Common myeloid progenitor, CD34-positive (primary cell): ENCODE measurements around the gene TBC1D9.

ENCODE experiments used
- CTCF ChIA-PET: fragments of 350-600 bp; sonication (Branson Sonifier 250); formaldehyde crosslinking; loops from one replicate; lab custom pipeline; 2021; ENCODE audit warnings: antibody characterized with exemption; lab: Charles Lee
- POLR2A ChIA-PET: fragments of 350-600 bp; sonication (Branson Sonifier 250); formaldehyde crosslinking; loops from one replicate; lab custom pipeline; 2021; ENCODE audit warnings: antibody characterized with exemption; lab: Charles Lee
- DNase-seq, 3 donors: peaks; one replicate each; pipeline versions ENCODE4 v3.0.0 to v3.0.0-alpha.2; 2013
- H3K27ac ChIP-seq, 2 experiments: 1 replicate in 1 of 2; 2 replicates in 1 of 2; pipeline ENCODE4 v1.7.0; 2013; ENCODE audit warnings: inconsistent platforms in 2 of 2, low read length in 2 of 2, mild to moderate bottlenecking in 2 of 2, low read depth in 1 of 2, moderate library complexity in 1 of 2; ENCODE audit not compliant: severe bottlenecking in 2 of 2, insufficient read depth in 1 of 2, poor library complexity in 1 of 2
- H3K27me3 ChIP-seq, 5 experiments: replicated peaks in 2 of 5; 1 replicate in 3 of 5; 2 replicates in 2 of 5; pipeline versions ENCODE4 v1.6.1 to v1.7.0; 2013; ENCODE audit warnings: low read length in 4 of 5, mild to moderate bottlenecking in 2 of 5, moderate library complexity in 2 of 5, inconsistent platforms in 1 of 5; ENCODE audit not compliant: insufficient read depth in 5 of 5, control insufficient read depth in 4 of 5
- H3K36me3 ChIP-seq, 4 experiments: 1 replicate in 2 of 4; 2 replicates in 2 of 4; pipeline versions ENCODE4 v1.6.1 to v1.7.0; 2013; ENCODE audit warnings: low read length in 3 of 4, control low read depth in 1 of 4, mild to moderate bottlenecking in 1 of 4; ENCODE audit not compliant: control insufficient read depth in 4 of 4, insufficient read depth in 4 of 4
- H3K4me1 ChIP-seq, 4 experiments: 1 replicate in 3 of 4; 2 replicates in 1 of 4; pipeline versions ENCODE4 v1.6.1 to v1.7.1; 2013; ENCODE audit warnings: low read length in 3 of 4, mild to moderate bottlenecking in 3 of 4, control low read depth in 1 of 4, inconsistent platforms in 1 of 4, moderate library complexity in 1 of 4; ENCODE audit not compliant: control insufficient read depth in 4 of 4, insufficient read depth in 4 of 4; ENCODE audit errors: control extremely low read depth in 1 of 4
- H3K4me3 ChIP-seq, 7 experiments: 1 replicate in 4 of 7; 2 replicates in 3 of 7; pipeline versions ENCODE4 v1.5.1 to v1.7.0; 2013; ENCODE audit warnings: mild to moderate bottlenecking in 7 of 7, low read length in 6 of 7, moderate library complexity in 6 of 7, inconsistent platforms in 2 of 7, low read depth in 2 of 7, control low read depth in 1 of 7; ENCODE audit not compliant: insufficient read depth in 4 of 7, control insufficient read depth in 1 of 7; ENCODE audit errors: extremely low read depth in 1 of 7
- H3K9me3 ChIP-seq, 5 experiments: 1 replicate in 4 of 5; 2 replicates in 1 of 5; pipeline versions ENCODE4 v1.6.1 to v1.7.1; 2013; ENCODE audit warnings: low read length in 4 of 5, mild to moderate bottlenecking in 2 of 5, inconsistent platforms in 1 of 5, low read depth in 1 of 5, moderate library complexity in 1 of 5; ENCODE audit not compliant: control insufficient read depth in 4 of 5, insufficient read depth in 2 of 5; ENCODE audit errors: control extremely low read depth in 1 of 5
- WGBS: methylation state at CpG from one replicate; pipeline ENCODE4 v1.1.5; 2013; ENCODE audit not compliant: insufficient coverage; 5-methylcytosine and 5-hydroxymethylcytosine counted together

TBC1D9 gene

GRCh38 chr4:140755774-140756318, 339 bp downstream of the TBC1D9 start:
- Histone ChIP-seq H3K27me3 (peaks cover 9 to 37% (median 14%) of the 10 kb centered on the region in 5 experiments), H3K9me3 (peaks cover 0 to 1% (median 0%) of the 10 kb centered on the region in 5 experiments), H3K4me1 (peaks cover 0 to 19% (median 14%) of the 10 kb centered on the region in 4 experiments), H3K4me3 (peak overlapping the region; percentile 43 to 81 (median 70)), H3K27ac (no peak overlapping the region), H3K36me3 (no peaks in the 10 kb centered on the region)
- ChIA-PET POLR2A (no interaction called here), CTCF (interaction anchor here (1.1 to 1.3 kb wide), 2 partner anchors 18 to 38 kb away, joined by 3 to 5 read pairs; no protein-coding TSS in a partner anchor)
- 0% methylated on average over 63 of the region's 74 CpGs for WGBS
- peak; percentile 21 to 71 (median 51) for DNase-seq

GRCh38 chr4:140754918-140755773, 1.0 kb downstream of the TBC1D9 start:
- H3K27me3 ChIP-seq: peaks cover 9 to 37% (median 14%) of the 10 kb centered on the region in 5 experiments
- no peak overlapping the region for H3K27ac ChIP-seq
- peaks cover 0 to 3% (median 1%) of the 10 kb centered on the region in 5 experiments for H3K9me3 ChIP-seq
- POLR2A ChIA-PET: no interaction called here
- WGBS: 20% methylated on average over 4 of the region's 8 CpGs
- peak overlapping the region in 6 of 7 experiments; percentile 43 to 81 (median 70) for H3K4me3 ChIP-seq
- no peak for DNase-seq
- CTCF ChIA-PET: interaction anchor here (0.8 kb wide), 1 partner anchor 9 kb away, joined by 4 read pairs; no protein-coding TSS in a partner anchor
- no peaks in the 10 kb centered on the region for H3K36me3 ChIP-seq
- H3K4me1 ChIP-seq: peaks cover 0 to 19% (median 14%) of the 10 kb centered on the region in 4 experiments

GRCh38 chr4:140753329-140753728, 2.9 kb downstream of the TBC1D9 start:
- ChIA-PET CTCF (interaction anchor here (0.6 kb wide), 1 partner anchor 24 kb away, joined by 3 read pairs; no protein-coding TSS in a partner anchor), POLR2A (no interaction called here)
- Histone ChIP-seq H3K36me3 (no peaks in the 10 kb centered on the region), H3K27me3 (peaks cover 9 to 33% (median 13%) of the 10 kb centered on the region in 5 experiments), H3K27ac (no peak overlapping the region), H3K9me3 (peaks cover 0 to 3% (median 1%) of the 10 kb centered on the region in 5 experiments), H3K4me3 (no peak overlapping the region), H3K4me1 (peaks cover 0 to 19% (median 14%) of the 10 kb centered on the region in 4 experiments)
- no peak for DNase-seq
- no CpG with 5 or more reads among the region's 2 CpGs for WGBS

GRCh38 chr4:140752291-140753068, 3.7 kb downstream of the TBC1D9 start:
- H3K27me3 ChIP-seq: peaks cover 9 to 27% (median 11%) of the 10 kb centered on the region in 5 experiments
- no peak for DNase-seq
- H3K9me3 ChIP-seq: peaks cover 0 to 3% (median 1%) of the 10 kb centered on the region in 5 experiments
- H3K36me3 ChIP-seq: no peaks in the 10 kb centered on the region
- ChIA-PET POLR2A (no interaction called here), CTCF (interaction anchor here (0.6 to 0.7 kb wide), 2 partner anchors 23 to 1340 kb away, joined by 3 read pairs; no protein-coding TSS in a partner anchor)
- no peak overlapping the region for H3K27ac ChIP-seq
- H3K4me1 ChIP-seq: peaks cover 0 to 19% (median 14%) of the 10 kb centered on the region in 4 experiments
- no peak overlapping the region for H3K4me3 ChIP-seq

- ChIA-PET CTCF (no interaction called here), POLR2A (no interaction called here)
- Histone ChIP-seq H3K4me3 (no peak overlapping the region), H3K27ac (no peak overlapping the region), H3K36me3 (no peaks in the 10 kb centered on the region), H3K9me3 (peaks cover 0 to 3% (median 1%) of the 10 kb centered on the region in 5 experiments), H3K4me1 (peaks cover 0 to 3% (median under 1%) of the 10 kb centered on the region in 4 experiments), H3K27me3 (peaks cover 3 to 9% (median 7%) of the 10 kb centered on the region in 5 experiments)
- no CpG with 5 or more reads among the region's 2 CpGs for WGBS
- DNase-seq: no peak
Measured at GRCh38 chr4:140750470-140750869, 5.7 kb downstream of the TBC1D9 start.

- ChIA-PET POLR2A (no interaction called here), CTCF (no interaction called here)
- peaks cover 0 to 3% (median 1%) of the 10 kb centered on the region in 5 experiments for H3K9me3 ChIP-seq
- H3K36me3 ChIP-seq: no peaks in the 10 kb centered on the region
- H3K27ac ChIP-seq: no peak overlapping the region
- DNase-seq: no peak
- 100% methylated on average over 1 of the region's 1 CpG for whole genome bisulfite sequencing
- H3K27me3 ChIP-seq: peaks cover 0 to 2% (median 0%) of the 10 kb centered on the region in 5 experiments
- no peak overlapping the region for H3K4me3 ChIP-seq
- H3K4me1 ChIP-seq: no peaks in the 10 kb centered on the region
Measured at GRCh38 chr4:140748171-140748570, 8.0 kb downstream of the TBC1D9 start.
